Activated naive CD8-positive, alpha-beta T cell treated with anti-CD3 and anti-CD28 coated beads for 36 hours (primary cell): Measurements from ENCODE around the gene SPAG17. TPM values are rescaled to one million over a fixed set of nuclear protein-coding genes. Genes with fewer than 3 reads are reported as not detected.

Experiments used
- DNase-seq: peaks from one replicate; pipeline ENCODE4 v3.0.0; 2021
- H3K27ac Mint-ChIP-seq: one replicate; pipeline ENCODE4 v1.8.0; 2022; ENCODE audit warnings: mild to moderate bottlenecking, moderate library complexity, mixed read lengths
- H3K27me3 Mint-ChIP-seq: one replicate; pipeline ENCODE4 v1.8.0; 2022; ENCODE audit warnings: mild to moderate bottlenecking, mixed read lengths
- H3K36me3 Mint-ChIP-seq: one replicate; pipeline ENCODE4 v1.8.0; 2021; ENCODE audit warnings: mild to moderate bottlenecking, mixed read lengths
- H3K4me1 Mint-ChIP-seq: one replicate; pipeline ENCODE4 v1.8.0; 2021; ENCODE audit warnings: mixed read lengths
- H3K4me3 Mint-ChIP-seq: one replicate; pipeline ENCODE4 v1.8.0; 2022; ENCODE audit warnings: mild to moderate bottlenecking, moderate library complexity, mixed read lengths
- H3K9me3 Mint-ChIP-seq: one replicate; pipeline ENCODE4 v1.8.0; 2022; ENCODE audit warnings: mixed read lengths
- total RNA-seq, 2 experiments: library from RNA; stranded (reverse); gene quantifications; one replicate each; pipeline ENCODE4 v1.2.3, GENCODE V29; 2021

The SPAG17 gene
- total RNA-seq, 2 experiments from 2014 or later, result not detected

GRCh38 chr1:118118469-118118868 is 66.6 kb downstream of the SPAG17 start:
- Mint-ChIP-seq H3K4me1 (no peaks in the 10 kb centered on the region), H3K36me3 (no peaks in the 10 kb centered on the region), H3K27ac (no peak overlapping the region), H3K9me3 (no peaks in the 10 kb centered on the region), H3K27me3 (peaks cover 21% of the 10 kb centered on the region), H3K4me3 (no peak overlapping the region)
- DNase-seq, result no peak

GRCh38 chr1:118117521-118117920 is 67.5 kb downstream of the SPAG17 start:
- H3K27ac Mint-ChIP-seq, result no peak overlapping the region
- H3K36me3 Mint-ChIP-seq, result no peaks in the 10 kb centered on the region
- H3K4me1 Mint-ChIP-seq, result no peaks in the 10 kb centered on the region
- no peak for DNase-seq
- peaks cover 23% of the 10 kb centered on the region for H3K27me3 Mint-ChIP-seq
- no peak overlapping the region for H3K4me3 Mint-ChIP-seq
- no peaks in the 10 kb centered on the region for H3K9me3 Mint-ChIP-seq

- no peak for DNase-seq
- Mint-ChIP-seq H3K27ac (no peak overlapping the region), H3K9me3 (no peaks in the 10 kb centered on the region)
These were observed 68.1 kb downstream of the SPAG17 start for GRCh38 chr1:118116909-118117308.

GRCh38 chr1:118116401-118116800 is 68.6 kb downstream of the SPAG17 start:
- no peaks in the 10 kb centered on the region for H3K4me1 Mint-ChIP-seq
- peaks cover 23% of the 10 kb centered on the region for H3K27me3 Mint-ChIP-seq
- DNase-seq, result no peak
- H3K27ac Mint-ChIP-seq, result no peak overlapping the region
- H3K9me3 Mint-ChIP-seq, result no peaks in the 10 kb centered on the region
- no peaks in the 10 kb centered on the region for H3K36me3 Mint-ChIP-seq
- H3K4me3 Mint-ChIP-seq, result no peak overlapping the region

More at GRCh38 chr1:118116909-118117308, 68.1 kb downstream of the SPAG17 start:
- H3K36me3 Mint-ChIP-seq, result no peaks in the 10 kb centered on the region
- H3K4me3 Mint-ChIP-seq, result no peak overlapping the region
- peaks cover 23% of the 10 kb centered on the region for H3K27me3 Mint-ChIP-seq
- no peaks in the 10 kb centered on the region for H3K4me1 Mint-ChIP-seq

- H3K4me3 Mint-ChIP-seq, result no peak overlapping the region
- no peaks in the 10 kb centered on the region for H3K4me1 Mint-ChIP-seq
These were observed 69.3 kb downstream of the SPAG17 start for GRCh38 chr1:118115567-118116295.

GRCh38 chr1:118113261-118113660 is 71.8 kb downstream of the SPAG17 start:
- H3K27ac Mint-ChIP-seq, result no peak overlapping the region
- H3K9me3 Mint-ChIP-seq, result no peaks in the 10 kb centered on the region
- no peaks in the 10 kb centered on the region for H3K36me3 Mint-ChIP-seq
- DNase-seq, result no peak
- peaks cover 23% of the 10 kb centered on the region for H3K27me3 Mint-ChIP-seq
- H3K4me3 Mint-ChIP-seq, result no peak overlapping the region
- no peaks in the 10 kb centered on the region for H3K4me1 Mint-ChIP-seq

More at GRCh38 chr1:118115567-118116295, 69.3 kb downstream of the SPAG17 start:
- H3K27ac Mint-ChIP-seq, result no peak overlapping the region
- no peaks in the 10 kb centered on the region for H3K9me3 Mint-ChIP-seq
- no peaks in the 10 kb centered on the region for H3K36me3 Mint-ChIP-seq
- peaks cover 23% of the 10 kb centered on the region for H3K27me3 Mint-ChIP-seq
- DNase-seq, result no peak

DNA sequence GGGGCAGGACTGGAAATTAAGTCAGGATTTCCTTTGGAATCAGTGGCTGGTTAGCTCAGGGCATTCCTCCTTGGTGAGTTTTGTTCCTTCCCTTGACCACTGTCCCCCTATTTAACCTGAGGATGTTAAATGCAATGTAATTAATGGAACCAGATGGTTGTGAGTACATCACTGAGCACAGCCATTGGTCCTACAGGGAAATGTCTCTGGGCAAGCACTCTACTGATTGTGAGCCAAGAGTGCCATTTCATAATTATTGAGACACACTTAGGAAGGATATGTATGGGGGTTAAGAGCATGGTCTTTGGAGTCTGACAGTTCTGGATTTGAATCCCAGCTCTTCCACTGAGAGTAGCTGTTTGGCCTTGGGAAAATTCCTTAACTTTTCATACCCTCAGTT is 74.4 kb downstream of the SPAG17 start:
- H3K27me3 Mint-ChIP-seq, result peaks cover 9% of the 10 kb centered on the region
- no peak for DNase-seq
- H3K9me3 Mint-ChIP-seq, result no peaks in the 10 kb centered on the region
- no peaks in the 10 kb centered on the region for H3K4me1 Mint-ChIP-seq
- no peak overlapping the region for H3K27ac Mint-ChIP-seq
- no peaks in the 10 kb centered on the region for H3K36me3 Mint-ChIP-seq
- H3K4me3 Mint-ChIP-seq, result no peak overlapping the region

DNA sequence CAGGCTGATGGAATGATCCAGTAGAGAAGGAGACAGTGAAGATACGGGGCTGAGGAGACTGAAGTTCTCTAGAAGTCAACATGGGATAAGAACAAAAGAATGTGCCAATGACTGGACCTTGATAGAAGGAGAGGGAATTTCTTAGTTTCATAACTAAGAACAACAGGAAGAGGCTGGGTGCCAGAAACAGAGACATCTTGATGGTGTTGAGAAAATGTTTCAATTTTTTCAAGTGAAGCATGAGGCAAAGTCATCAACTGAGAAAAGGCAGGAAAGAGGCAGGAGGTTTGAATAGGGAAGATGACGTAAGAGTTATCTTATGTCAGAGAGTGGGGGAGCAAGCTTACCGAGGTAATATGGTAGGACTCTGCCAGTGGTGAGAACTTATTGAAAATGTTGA is 80.1 kb downstream of the SPAG17 start:
- no peaks in the 10 kb centered on the region for H3K36me3 Mint-ChIP-seq
- H3K9me3 Mint-ChIP-seq, result no peaks in the 10 kb centered on the region
- no peak overlapping the region for H3K27ac Mint-ChIP-seq
- H3K4me1 Mint-ChIP-seq, result no peaks in the 10 kb centered on the region
- H3K4me3 Mint-ChIP-seq, result no peak overlapping the region
- no peaks in the 10 kb centered on the region for H3K27me3 Mint-ChIP-seq
- no peak for DNase-seq

- Mint-ChIP-seq H3K36me3 (no peaks in the 10 kb centered on the region), H3K4me3 (no peak overlapping the region), H3K27me3 (no peaks in the 10 kb centered on the region), H3K4me1 (no peaks in the 10 kb centered on the region), H3K27ac (no peak overlapping the region), H3K9me3 (no peaks in the 10 kb centered on the region)
- DNase-seq, result no peak
These were observed 82.6 kb downstream of the SPAG17 start for GRCh38 chr1:118102445-118102844.

GRCh38 chr1:118101999-118102398 is 83.0 kb downstream of the SPAG17 start:
- Mint-ChIP-seq H3K27ac (no peak overlapping the region), H3K4me3 (no peak overlapping the region), H3K9me3 (no peaks in the 10 kb centered on the region), H3K36me3 (no peaks in the 10 kb centered on the region), H3K4me1 (no peaks in the 10 kb centered on the region), H3K27me3 (no peaks in the 10 kb centered on the region)
- DNase-seq, result no peak

- no peak overlapping the region for H3K27ac Mint-ChIP-seq
- DNase-seq, result no peak
- H3K4me3 Mint-ChIP-seq, result no peak overlapping the region
- peaks cover 2% of the 10 kb centered on the region for H3K27me3 Mint-ChIP-seq
- H3K4me1 Mint-ChIP-seq, result no peaks in the 10 kb centered on the region
- no peaks in the 10 kb centered on the region for H3K36me3 Mint-ChIP-seq
- no peaks in the 10 kb centered on the region for H3K9me3 Mint-ChIP-seq
These were observed 83.5 kb downstream of the SPAG17 start for GRCh38 chr1:118101515-118101844.

- no peak overlapping the region for H3K27ac Mint-ChIP-seq
- H3K36me3 Mint-ChIP-seq, result no peaks in the 10 kb centered on the region
- H3K9me3 Mint-ChIP-seq, result no peaks in the 10 kb centered on the region
- no peak overlapping the region for H3K4me3 Mint-ChIP-seq
- peaks cover 6% of the 10 kb centered on the region for H3K27me3 Mint-ChIP-seq
- DNase-seq, result no peak
- no peaks in the 10 kb centered on the region for H3K4me1 Mint-ChIP-seq
These were observed 84.1 kb downstream of the SPAG17 start for GRCh38 chr1:118100686-118101514.

DNA sequence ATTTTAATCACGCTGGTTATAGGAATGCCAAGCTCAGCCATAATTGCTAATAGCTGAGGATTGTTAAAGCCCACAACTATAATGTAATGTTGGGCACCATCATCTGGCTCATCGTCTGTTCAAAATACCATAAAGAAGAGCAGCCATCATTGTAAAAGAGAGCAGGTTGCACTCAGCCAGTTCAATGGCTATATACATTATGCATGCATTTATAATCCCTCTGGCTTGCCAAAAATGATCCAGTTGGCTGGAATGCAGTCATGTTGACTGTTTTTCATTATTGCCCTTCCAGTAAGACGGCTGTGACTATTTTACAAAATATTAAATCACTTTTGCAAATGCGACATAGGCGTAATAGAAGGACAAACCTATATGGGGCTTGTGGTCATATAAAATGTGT is 85.3 kb downstream of the SPAG17 start:
- H3K27me3 Mint-ChIP-seq, result peaks cover 6% of the 10 kb centered on the region
- H3K4me3 Mint-ChIP-seq, result no peak overlapping the region
- no peak overlapping the region for H3K27ac Mint-ChIP-seq
- DNase-seq, result no peak
- no peaks in the 10 kb centered on the region for H3K36me3 Mint-ChIP-seq
- H3K4me1 Mint-ChIP-seq, result no peaks in the 10 kb centered on the region
- no peaks in the 10 kb centered on the region for H3K9me3 Mint-ChIP-seq

GRCh38 chr1:118097622-118098348 is 87.2 kb downstream of the SPAG17 start:
- H3K27ac Mint-ChIP-seq, result no peak overlapping the region
- peaks cover 6% of the 10 kb centered on the region for H3K27me3 Mint-ChIP-seq
- H3K4me1 Mint-ChIP-seq, result no peaks in the 10 kb centered on the region
- H3K9me3 Mint-ChIP-seq, result no peaks in the 10 kb centered on the region
- no peak for DNase-seq
- H3K4me3 Mint-ChIP-seq, result no peak overlapping the region
- no peaks in the 10 kb centered on the region for H3K36me3 Mint-ChIP-seq

DNA sequence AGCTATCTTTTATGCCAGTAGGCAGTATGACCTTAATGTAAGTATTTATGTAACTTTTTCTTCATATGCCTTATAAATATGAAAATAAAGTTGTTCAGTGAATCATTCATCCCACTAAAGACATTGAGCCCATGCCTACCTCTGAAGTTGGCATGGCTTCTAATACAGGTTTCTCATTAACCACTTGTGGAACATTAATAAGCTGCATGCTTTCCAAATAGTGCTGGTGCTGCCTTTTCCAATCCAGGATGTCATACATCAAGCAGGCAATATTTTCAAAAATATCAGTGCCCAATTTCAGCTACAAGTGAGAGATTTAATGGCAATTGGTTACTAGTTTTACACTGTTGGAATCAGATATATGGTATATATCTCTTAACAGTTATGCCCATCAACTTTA is 92.0 kb downstream of the SPAG17 start:
- H3K9me3 Mint-ChIP-seq, result no peaks in the 10 kb centered on the region
- no peaks in the 10 kb centered on the region for H3K4me1 Mint-ChIP-seq
- DNase-seq, result no peak
- H3K27me3 Mint-ChIP-seq, result peaks cover 10% of the 10 kb centered on the region
- no peak overlapping the region for H3K4me3 Mint-ChIP-seq
- no peaks in the 10 kb centered on the region for H3K36me3 Mint-ChIP-seq
- H3K27ac Mint-ChIP-seq, result no peak overlapping the region
